GM18868 (cell line): Measurements from ENCODE around the gene OGFOD3.
"Not testable (repeated sequence)": the region's sequence is repeated elsewhere in the genome, so short reads cannot be mapped to it uniquely, and the experiment has no call there.

Experiments used
- ATAC-seq: cut with Tn5 transposase; IDR thresholded peaks from one replicate; pipeline ENCODE4 v1.9.1; 2021; ENCODE audit warnings: mild to moderate bottlenecking, moderate library complexity; ENCODE audit not compliant: unreplicated experiment

The OGFOD3 gene

GRCh38 chr17:82418001-82418986 is at the start of gene OGFOD3, which contains the start of gene HEXD:
Gene OGFOD3, minus strand, starts transcription at chr17:82418586. Its CDS starts 101 bp downstream, at chr17:82418485.
Gene HEXD, plus strand, starts transcription at chr17:82418347. Its CDS starts 1,453 bp downstream, at chr17:82419800.
- peak; percentile 85 for ATAC-seq

GRCh38 chr17:82465023-82465603 is 46.7 kb upstream of the OGFOD3 start:
- no peak for ATAC-seq

- no peak for ATAC-seq
Observed at GRCh38 chr17:82464567-82464929, 46.2 kb upstream of the OGFOD3 start.

GRCh38 chr17:82463925-82464566 is 45.7 kb upstream of the OGFOD3 start:
- no peak for ATAC-seq

GRCh38 chr17:82463391-82463790 is 45.0 kb upstream of the OGFOD3 start:
- ATAC-seq = no peak

GRCh38 chr17:82461827-82462524 is 43.6 kb upstream of the OGFOD3 start:
- ATAC-seq = no peak

- ATAC-seq = not testable (repeated sequence)
Observed at GRCh38 chr17:82459936-82460335, 41.5 kb upstream of the OGFOD3 start.

GRCh38 chr17:82458885-82459424 is 40.6 kb upstream of the OGFOD3 start:
- ATAC-seq = no peak

GRCh38 chr17:82458179-82458884 is 39.9 kb upstream of the OGFOD3 start, which contains the start of gene NARF:
Gene NARF, plus strand, starts transcription at chr17:82458741. Its CDS starts 63 bp downstream, at chr17:82458804.
- ATAC-seq = peak; percentile 93

- ATAC-seq = no peak
Observed at GRCh38 chr17:82457929-82458178, 39.5 kb upstream of the OGFOD3 start.

- no peak for ATAC-seq
Observed at GRCh38 chr17:82457073-82457928, 38.9 kb upstream of the OGFOD3 start.

- ATAC-seq = not testable (repeated sequence)
Observed at GRCh38 chr17:82453706-82454105, 35.3 kb upstream of the OGFOD3 start.

- ATAC-seq = not testable (repeated sequence)
Observed at GRCh38 chr17:82453151-82453550, 34.8 kb upstream of the OGFOD3 start.

GRCh38 chr17:82452162-82452561 is 33.8 kb upstream of the OGFOD3 start:
- no peak for ATAC-seq

- ATAC-seq = peak; percentile 62
Observed at GRCh38 chr17:82450357-82451106, 32.1 kb upstream of the OGFOD3 start, which contains the start of gene CYBC1. Gene CYBC1, minus strand, starts transcription at chr17:82450752. Its CDS starts 1,498 bp downstream, at chr17:82449254.

GRCh38 chr17:82449883-82450356 is 31.5 kb upstream of the OGFOD3 start:
- peak; percentile 15 for ATAC-seq

GRCh38 chr17:82449131-82449882 is 30.9 kb upstream of the OGFOD3 start:
- ATAC-seq = peak; percentile 57
